ENCODE results near the gene PCGF5.

Gene PCGF5

DNA sequence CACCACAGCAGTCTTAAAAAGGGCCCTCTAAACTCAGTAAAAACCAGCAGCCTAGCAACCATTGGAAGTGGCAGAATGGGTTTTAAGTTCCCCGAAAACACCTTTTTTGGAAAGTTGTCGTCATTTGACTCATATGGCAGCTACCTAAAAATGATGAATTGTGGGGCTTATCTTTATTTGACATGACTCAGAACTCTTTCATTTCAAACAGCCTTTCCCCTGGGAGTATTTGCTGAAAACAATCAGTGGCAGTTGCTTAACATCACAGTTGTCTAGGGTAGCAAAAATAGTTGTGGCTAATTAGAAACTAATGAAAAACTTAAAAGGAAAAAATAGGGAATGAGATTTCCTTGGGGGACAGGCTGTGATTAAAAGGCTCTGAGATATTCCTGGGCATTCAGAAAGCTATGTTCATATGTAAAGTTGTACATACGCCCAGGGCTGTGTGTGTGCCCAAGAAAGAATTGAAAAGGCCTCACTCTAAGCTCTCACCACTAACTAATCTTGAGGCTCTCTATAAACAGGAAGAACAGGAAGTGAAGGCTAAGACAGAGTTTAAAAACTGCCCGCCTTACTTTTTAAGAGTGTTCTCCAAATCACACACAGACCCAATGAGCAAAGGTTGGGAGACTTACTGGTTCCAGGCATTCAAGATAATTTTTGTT lies 108.0 kb downstream of the PCGF5 start:
- DNase-seq (ENCODE audit: low read depth in 2 of 2) = no peak

Measured in stimulated activated CD8-positive, alpha-beta memory T cell treated with anti-CD3 and anti-CD28 coated beads, Interleukin-2, amount 100 ng/mL, for 1 hour (primary cell).